HepG2 (cell line): ENCODE results near the gene RPL39. TPM values are rescaled to one million over a fixed set of nuclear protein-coding genes. Genes with fewer than 3 reads are reported as not detected.

ENCODE experiments used
- CEBPG ChIP-seq: IDR thresholded peaks from 2 replicates; pipeline ENCODE4 v1.6.1; 2016
- DMTF1 ChIP-seq: sonication (generic); formaldehyde crosslinking; IDR thresholded peaks from 2 replicates; pipeline ENCODE4 v1.4.0; 2020; ENCODE audit warnings: mild to moderate bottlenecking, missing genetic modification reagents
- DR1 ChIP-seq: sonication (generic); formaldehyde crosslinking; IDR thresholded peaks from 2 replicates; pipeline ENCODE4 v1.8.0; 2021; ENCODE audit warnings: mild to moderate bottlenecking, missing genetic modification reagents, inconsistent platforms
- HNRNPL ChIP-seq: fragments of 200-400 bp; formaldehyde crosslinking; IDR thresholded peaks from 2 replicates; pipeline ENCODE4 v1.6.1; 2017; ENCODE audit warnings: mild to moderate bottlenecking, low read depth, low read length
- NCOA1 ChIP-seq: sonication (generic); formaldehyde crosslinking; IDR thresholded peaks from 2 replicates; pipeline ENCODE4 v1.9.0; 2021; ENCODE audit warnings: missing genetic modification reagents
- RAD51 ChIP-seq: fragments of 450-650 bp; IDR thresholded peaks from 2 replicates; pipeline ENCODE4 v1.6.1; 2016; ENCODE audit warnings: borderline replicate concordance
- TEF ChIP-seq: sonication (generic); formaldehyde crosslinking; IDR thresholded peaks from 2 replicates; pipeline ENCODE4 v1.5.0; 2020; ENCODE audit warnings: missing genetic modification reagents
- TRAFD1 ChIP-seq: sonication (generic); formaldehyde crosslinking; IDR thresholded peaks from 2 replicates; pipeline ENCODE4 v1.5.1; 2020; ENCODE audit warnings: missing genetic modification reagents, mild to moderate bottlenecking, borderline replicate concordance
- ZHX1 ChIP-seq: sonication (generic); formaldehyde crosslinking; IDR thresholded peaks from 2 replicates; pipeline ENCODE4 v1.8.1; 2022; ENCODE audit warnings: low read depth, mild to moderate bottlenecking, missing genetic modification reagents
- ZNF24 ChIP-seq: fragments of 450-650 bp; IDR thresholded peaks from 2 replicates; pipeline ENCODE4 v1.6.1; 2017; ENCODE audit warnings: antibody characterized with exemption, mild to moderate bottlenecking
- ZNF282 ChIP-seq: fragments of 450-650 bp; IDR thresholded peaks from 2 replicates; pipeline ENCODE4 v1.6.1; 2018; ENCODE audit not compliant: partially characterized antibody
- ZNF546 ChIP-seq: sonication (generic); formaldehyde crosslinking; conservative IDR thresholded peaks from 2 replicates; pipeline ENCODE4 v1.8.1; 2023; ENCODE audit warnings: mild to moderate bottlenecking, missing genetic modification reagents
- ZNF547 ChIP-seq: sonication (generic); formaldehyde crosslinking; IDR thresholded peaks from 2 replicates; pipeline ENCODE4 v1.5.1; 2020; ENCODE audit warnings: mild to moderate bottlenecking, missing genetic modification reagents
- ZNF609 ChIP-seq: sonication (generic); formaldehyde crosslinking; IDR thresholded peaks from 2 replicates; pipeline ENCODE4 v1.4.0; 2020; ENCODE audit warnings: mild to moderate bottlenecking, missing genetic modification reagents, borderline replicate concordance
- ZNF709 ChIP-seq: sonication (generic); formaldehyde crosslinking; IDR thresholded peaks from 2 replicates; pipeline ENCODE4 v1.5.0; 2020; ENCODE audit warnings: mild to moderate bottlenecking, missing genetic modification reagents
- ZNF841 ChIP-seq: sonication (generic); formaldehyde crosslinking; IDR thresholded peaks from 2 replicates; pipeline ENCODE4 v1.8.1; 2023; ENCODE audit warnings: missing genetic modification reagents, borderline replicate concordance
- ZSCAN25 ChIP-seq: sonication (generic); formaldehyde crosslinking; IDR thresholded peaks from 2 replicates; pipeline ENCODE4 v1.8.0; 2022; ENCODE audit warnings: mild to moderate bottlenecking, missing genetic modification reagents
- polyA plus RNA-seq, 8 experiments: library from polyadenylated mRNA; depleted of rRNA in 3 of 8; stranded (reverse) in 7 of 8; unstranded in 1 of 8; fragments of >200 nt; fragmentation: Illumina TruSeq in 4 of 8; extraction: Trizol in 4 of 8; gene quantifications; 2 replicates each; pipeline versions ENCODE4 v1.2.1 to v1.2.3, GENCODE V29; 2011 to 2016; ENCODE audit warnings: low read depth in 4 of 8, missing spikeins in 1 of 8, mixed read lengths in 1 of 8; ENCODE audit not compliant: insufficient read depth in 1 of 8
- total RNA-seq, 5 experiments: library from RNA; depleted of rRNA; stranded (reverse); fragments of >200 nt; fragmentation: Illumina TruSeq; extraction: Trizol; gene quantifications; 2 replicates each; pipeline ENCODE4 v1.2.3, GENCODE V29; 2016; ENCODE audit warnings: low read depth in 1 of 5

Gene RPL39
- total and polyA plus RNA-seq, 2 of the 13 experiments (the other 11 are each of a cell fraction or from before 2014, with no cell fraction given), result 2,312 to 3,547 TPM

- TF ChIP-seq ZNF609 (CRISPR knock-in tag) (no peak), TEF (CRISPR knock-in tag) (no peak), ZNF547 (CRISPR knock-in tag) (0 out of 2 replicates have a peak, but pooled peaks have one; percentile 21), ZNF709 (CRISPR knock-in tag) (peak; percentile 51; the same call in 1 of the 2 replicates), ZNF546 (CRISPR knock-in tag) (no peak), NCOA1 (CRISPR knock-in tag) (no peak), DR1 (CRISPR knock-in tag) (peak; percentile 87), CEBPG (no peak), ZSCAN25 (CRISPR knock-in tag) (no peak), ZNF282 (no peak), DMTF1 (no peak), HNRNPL (peak; percentile 46; the same call in 1 of the 2 replicates), ZNF841 (CRISPR knock-in tag) (no peak), ZNF24 (no peak), RAD51 (no peak), TRAFD1 (CRISPR knock-in tag) (no peak), ZHX1 (CRISPR knock-in tag) (no peak)
These were observed at the start of gene RPL39 (continued) for GRCh38 chrX:119791437-119792231.
